NCI-H2227 treated with DMSO at 0.1 percent for 48 hours (cell line): ENCODE measurements around the gene BLCAP.
"Not testable (repeated sequence)": the region's sequence is repeated elsewhere in the genome, so short reads cannot be mapped to it uniquely, and the experiment has no call there.

Experiments
- DNase-seq: peaks from one replicate; lab custom pipeline; 2025; lab: John Stamatoyannopoulos, UW

BLCAP gene

DNA sequence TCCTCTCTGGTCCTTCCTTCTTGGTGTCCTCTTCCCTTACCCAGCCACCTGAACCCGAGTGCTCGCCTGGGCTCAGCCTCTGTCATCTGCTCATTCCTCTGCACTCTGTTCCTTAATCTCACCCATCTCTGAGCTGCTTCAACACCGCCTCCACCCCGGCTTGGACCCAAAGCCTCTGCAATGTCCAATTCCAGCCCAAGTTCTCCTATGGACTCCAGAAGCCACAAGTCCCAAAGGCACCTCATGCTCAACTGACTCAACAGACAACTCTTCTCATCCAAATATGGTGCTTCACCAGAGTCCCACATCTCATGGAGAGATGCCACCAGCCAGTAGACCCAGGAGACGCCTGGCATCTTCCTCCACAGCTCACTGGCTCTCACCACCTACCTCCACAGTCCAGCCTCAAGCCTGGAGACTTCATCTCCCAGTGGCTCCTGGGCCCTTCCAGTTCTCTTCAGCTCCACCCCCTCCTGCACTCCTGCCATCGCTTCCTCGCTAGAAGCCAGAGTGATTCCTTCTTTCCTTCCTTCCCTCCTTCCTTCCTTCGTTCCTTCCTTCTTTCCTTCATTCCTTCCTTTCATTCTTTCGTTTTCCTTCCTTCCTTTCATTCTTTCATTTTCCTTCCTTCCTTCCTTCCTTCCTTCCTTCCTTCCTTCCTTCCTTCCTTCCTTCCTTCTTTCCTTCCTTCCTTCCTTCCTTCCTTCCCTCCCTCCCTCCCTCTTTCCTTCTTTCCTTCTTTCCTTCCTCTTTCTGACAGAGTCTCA is 47.6 kb downstream of the BLCAP start:
- DNase-seq: no peak

DNA sequence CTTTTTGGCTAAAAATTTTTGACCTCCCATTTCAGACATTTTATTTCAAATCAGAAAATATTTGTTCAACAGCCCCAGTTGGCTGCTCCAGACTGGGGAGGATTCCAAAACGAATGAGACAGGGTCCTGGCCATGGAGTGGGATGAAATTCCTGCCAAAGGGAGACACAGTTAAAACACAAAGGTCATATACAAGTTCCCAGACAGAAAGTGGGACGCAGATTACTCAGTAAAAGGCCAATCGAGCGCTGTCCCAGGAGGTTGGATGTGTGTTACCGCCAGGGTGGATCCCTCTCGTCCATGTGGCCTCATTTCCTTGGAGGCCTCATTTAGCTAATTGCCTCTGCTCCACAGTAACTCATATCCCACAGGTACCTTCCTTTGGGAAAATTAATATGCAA is 48.4 kb downstream of the BLCAP start:
- no peak for DNase-seq

DNA sequence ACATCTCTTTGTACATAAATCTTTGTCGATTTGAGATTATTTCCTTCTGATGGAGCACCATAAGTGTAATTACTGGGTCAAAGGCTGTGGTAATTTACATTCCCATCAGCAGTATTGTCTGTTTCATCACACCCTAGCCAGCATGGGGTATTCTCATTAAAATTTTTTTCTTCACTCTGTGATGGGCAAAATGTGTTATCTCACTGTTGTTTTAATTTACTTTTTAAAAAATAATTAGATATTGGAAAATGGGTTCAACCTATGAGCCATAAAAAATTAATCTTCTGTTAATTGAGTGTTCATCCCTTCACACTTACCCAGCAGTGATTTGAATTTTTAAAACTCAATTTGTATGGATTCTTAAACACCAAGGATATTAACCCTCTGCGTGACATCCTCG is 50.6 kb downstream of the BLCAP start:
- no peak for DNase-seq

DNA sequence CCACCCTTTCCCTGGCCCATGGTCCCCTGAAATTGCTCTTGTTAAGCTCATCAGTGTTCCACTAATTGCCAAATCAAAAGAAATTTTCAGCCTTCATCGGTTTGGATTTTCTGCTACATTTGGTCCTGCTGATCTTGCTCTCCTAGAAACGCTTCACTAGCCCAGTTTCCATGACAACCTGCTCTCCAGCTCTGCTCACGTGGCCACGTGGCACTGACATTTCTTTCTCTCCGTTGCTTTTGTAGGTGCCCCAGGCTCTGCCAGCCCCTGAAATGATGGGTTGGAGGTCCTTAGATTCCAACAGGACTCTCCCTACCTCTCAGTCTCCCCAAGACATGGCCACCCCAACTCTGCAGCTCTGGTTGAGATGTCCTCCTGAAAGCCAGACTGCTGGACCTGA is 52.4 kb downstream of the BLCAP start:
- peak; percentile 18 for DNase-seq

DNA sequence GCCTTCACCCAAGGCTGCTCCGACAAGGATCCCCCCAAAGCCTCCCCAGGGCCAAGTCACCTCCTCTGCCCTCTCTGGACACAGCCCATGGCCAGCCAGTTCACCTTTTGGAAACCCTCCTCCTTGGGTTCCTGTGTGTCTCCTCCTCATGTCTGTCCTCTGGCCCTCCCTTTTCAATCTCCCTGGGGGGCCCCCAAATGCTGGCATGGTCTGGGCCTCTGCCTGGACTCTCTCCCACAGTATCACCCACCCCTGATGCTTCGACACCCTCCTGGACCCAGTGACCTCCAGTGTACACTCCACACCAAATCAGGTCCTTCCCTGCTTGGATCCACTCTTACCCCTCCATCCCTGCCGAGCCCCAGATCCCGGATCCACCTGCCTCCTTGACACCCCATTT is 53.3 kb downstream of the BLCAP start:
- DNase-seq: no peak

DNA sequence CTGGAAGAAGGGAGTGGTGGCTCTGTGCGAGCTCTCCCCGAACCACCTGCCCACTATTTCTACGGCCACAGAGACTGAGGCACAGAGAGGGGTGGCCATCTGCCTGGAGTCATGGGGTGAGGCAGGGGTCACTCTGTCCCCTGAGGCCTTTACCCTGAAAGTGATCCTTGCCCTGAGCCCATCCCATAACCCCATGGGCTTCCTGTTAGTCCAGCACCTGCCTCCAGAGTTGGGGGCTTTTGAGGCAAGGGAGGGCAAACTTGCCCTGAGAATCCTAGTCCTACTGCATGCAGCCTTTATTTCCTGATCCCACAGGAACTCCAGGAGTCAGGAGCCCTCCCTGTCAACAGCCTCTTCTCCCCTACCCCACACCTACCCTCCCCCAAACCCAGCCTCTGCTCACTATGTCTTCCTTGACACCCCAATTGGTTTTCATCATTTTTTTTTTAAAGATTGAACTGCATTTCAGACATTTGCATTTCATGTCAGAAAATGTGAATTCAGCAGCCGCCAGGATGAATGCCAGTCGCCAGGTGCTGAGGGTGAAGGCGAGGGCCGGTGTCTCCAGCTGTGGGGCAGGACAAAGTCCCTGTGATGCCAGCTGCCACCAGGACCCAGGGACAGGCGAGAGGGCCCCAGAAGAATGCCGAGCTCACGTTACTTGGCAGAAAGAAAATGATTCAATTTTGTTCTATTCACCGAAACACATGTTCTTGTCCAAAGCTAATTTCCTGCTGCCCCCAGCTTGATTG is 54.3 kb downstream of the BLCAP start:
- DNase-seq: no peak

DNA sequence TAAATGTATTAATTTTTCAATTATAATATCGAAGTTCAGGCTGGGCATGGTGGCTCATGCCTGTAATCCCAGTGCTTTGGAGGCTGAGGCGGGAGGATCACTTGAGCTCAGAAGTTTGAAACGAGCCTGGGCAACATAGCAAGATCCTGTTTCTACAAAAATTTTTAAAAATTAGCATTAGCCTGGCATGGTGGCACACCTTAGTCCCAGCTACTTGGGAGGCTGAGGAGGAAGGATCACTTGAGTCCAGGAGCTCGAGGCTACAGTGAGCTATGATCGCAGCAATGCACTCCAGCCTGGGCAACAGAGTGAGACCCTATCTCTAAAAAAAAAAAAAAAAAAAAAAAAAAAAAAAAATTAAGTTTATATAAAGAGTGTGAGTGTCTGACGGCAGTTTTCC is 55.2 kb downstream of the BLCAP start:
- not testable (repeated sequence) for DNase-seq

DNA sequence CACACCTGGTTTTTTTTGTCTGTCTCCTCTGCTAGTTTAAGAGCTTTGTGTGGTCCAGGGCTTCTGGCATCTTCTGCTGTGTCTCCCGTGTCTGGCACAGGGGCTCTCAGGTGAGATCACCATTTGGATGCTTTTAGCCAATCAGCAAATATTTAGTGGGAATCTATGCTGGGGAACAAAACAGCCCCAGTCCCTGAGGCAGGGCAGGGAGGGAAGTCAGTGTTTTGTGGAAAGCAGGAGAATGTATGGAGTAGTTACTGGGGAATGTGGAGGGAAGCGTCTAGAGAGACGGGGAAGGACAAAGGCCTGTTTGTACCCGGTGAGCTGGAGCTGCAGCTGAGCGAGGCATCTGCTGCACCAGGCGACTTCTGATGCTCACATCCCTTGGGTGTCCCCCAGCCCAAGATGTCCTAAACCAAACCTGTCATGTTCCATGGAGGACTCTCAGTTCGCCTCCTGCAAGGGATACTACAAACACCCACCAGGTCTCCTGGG is 55.9 kb downstream of the BLCAP start:
- no peak for DNase-seq

DNA sequence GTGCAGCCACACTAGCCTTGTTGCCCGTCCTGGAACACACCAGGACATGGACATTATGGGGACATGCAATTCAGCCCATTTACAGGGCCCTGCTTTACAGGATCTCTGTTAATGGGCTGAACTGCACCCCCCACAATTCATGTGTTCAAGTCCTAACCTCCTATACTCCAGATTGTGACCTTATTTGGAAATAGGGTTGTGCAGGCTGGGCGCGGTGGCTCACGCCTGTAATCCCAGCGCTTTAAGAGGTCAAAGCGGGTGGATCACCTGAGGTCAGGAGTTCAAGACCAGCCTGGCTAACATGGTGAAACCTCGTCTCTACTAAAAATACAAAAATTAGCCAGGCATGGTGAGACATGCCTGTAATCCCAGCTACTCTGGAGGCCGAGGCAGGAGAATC is 57.5 kb downstream of the BLCAP start:
- not testable (repeated sequence) for DNase-seq

DNA sequence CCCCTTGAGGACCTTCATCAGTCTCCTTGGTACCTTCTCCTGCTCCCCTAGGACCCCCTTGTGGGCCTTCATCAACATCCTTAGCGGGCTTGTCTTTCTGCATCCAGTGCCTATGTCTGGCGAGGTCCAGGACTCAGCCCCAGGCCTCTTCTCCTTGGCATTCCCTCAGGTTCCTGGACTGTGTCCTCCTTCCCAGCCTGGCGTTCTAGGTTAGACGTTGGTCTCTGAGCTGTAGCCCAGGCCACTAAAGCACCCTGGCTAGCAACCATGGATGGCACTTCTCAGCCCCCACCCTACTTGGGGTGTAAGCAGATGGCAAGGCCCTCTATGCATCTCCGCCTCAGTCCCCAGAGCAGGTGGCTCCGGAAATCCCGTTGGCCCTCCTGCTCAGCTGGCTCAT is 58.1 kb downstream of the BLCAP start:
- DNase-seq: no peak

DNA sequence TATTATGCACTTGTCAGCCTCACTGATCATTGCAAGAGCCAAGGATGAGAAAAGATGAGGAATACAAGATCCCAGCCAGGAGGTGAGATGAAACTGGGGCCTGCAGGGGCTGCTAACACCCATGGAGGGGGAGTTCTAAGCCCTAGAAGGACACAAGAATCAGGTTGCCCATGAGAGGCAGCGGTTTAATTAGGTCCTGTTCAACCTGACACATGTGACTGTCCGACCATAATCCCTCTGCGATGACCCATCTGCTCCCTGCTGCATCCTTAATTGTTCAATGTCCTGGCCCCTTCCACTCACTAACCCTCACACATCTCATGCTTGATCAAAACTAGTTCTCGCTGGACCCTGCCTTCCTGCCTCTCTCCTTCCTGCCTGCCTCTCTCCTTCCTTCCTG is 58.8 kb downstream of the BLCAP start:
- DNase-seq: no peak
